SJSA1 (cell line): ENCODE data around the gene ANKRD10. TPM values are rescaled to one million over a fixed set of nuclear protein-coding genes. Genes with fewer than 3 reads are reported as not detected.
"Not testable (repeated sequence)": the region's sequence is repeated elsewhere in the genome, so short reads cannot be mapped to it uniquely, and the experiment has no call there.

Source experiments
- DNase-seq, 2 experiments: peaks; one replicate each; pipeline ENCODE4 v3.0.0-alpha.2; 2015 to 2020; ENCODE audit warnings: low spot score in 2 of 2, low read depth in 1 of 2
- H3K27ac ChIP-seq: fragments of 250-450 bp; sonication (Bioruptor Pico); 2 replicates; pipeline ENCODE4 v1.5.1; 2020; ENCODE audit warnings: mild to moderate bottlenecking, moderate library complexity
- H3K27me3 ChIP-seq: fragments of 250-450 bp; sonication (Bioruptor Pico); replicated peaks from 2 replicates; pipeline ENCODE4 v1.5.1; 2020; ENCODE audit warnings: mild to moderate bottlenecking, moderate library complexity
- H3K36me3 ChIP-seq: fragments of 250-450 bp; sonication (Bioruptor Pico); 2 replicates; pipeline ENCODE4 v1.5.1; 2020; ENCODE audit warnings: mild to moderate bottlenecking
- H3K4me1 ChIP-seq: fragments of 250-450 bp; sonication (Bioruptor Pico); replicated peaks from 2 replicates; pipeline ENCODE4 v1.6.1; 2021; ENCODE audit warnings: mild to moderate bottlenecking
- H3K4me3 ChIP-seq: fragments of 250-450 bp; sonication (Bioruptor Pico); 2 replicates; pipeline ENCODE4 v1.5.1; 2020; ENCODE audit warnings: mild to moderate bottlenecking
- H3K9me3 ChIP-seq: fragments of 250-450 bp; sonication (Bioruptor Pico); replicated peaks from 2 replicates; pipeline ENCODE4 v1.5.1; 2020; ENCODE audit warnings: mild to moderate bottlenecking
- total RNA-seq: library from RNA; depleted of rRNA; stranded (reverse); fragments of >200 nt; shearing (Covaris generic); gene quantifications from 2 replicates; pipeline ENCODE4 v1.2.3, GENCODE V29; 2014

The ANKRD10 gene
- total RNA-seq, 1 experiment from 2014 or later: 225 TPM

- H3K4me3 ChIP-seq: no peak overlapping the region
- peak; percentile 42 to 46 for DNase-seq
- no peak overlapping the region for H3K27ac ChIP-seq
- H3K36me3 ChIP-seq: no peaks in the 10 kb centered on the region
- H3K27me3 ChIP-seq: peaks cover 68% of the 10 kb centered on the region
- H3K4me1 ChIP-seq: 0 out of 2 replicates have a peak, but pooled peaks cover 7% of the 10 kb centered on the region
- peaks cover 6% of the 10 kb centered on the region; the same call in 1 of the 2 replicates for H3K9me3 ChIP-seq
Observed at GRCh38 chr13:110841846-110842245, 73.0 kb downstream of the ANKRD10 start.

- Histone ChIP-seq H3K27ac (no peak overlapping the region), H3K4me1 (0 out of 2 replicates have a peak, but pooled peaks cover 7% of the 10 kb centered on the region), H3K36me3 (no peaks in the 10 kb centered on the region), H3K4me3 (no peak overlapping the region), H3K27me3 (peaks cover 68% of the 10 kb centered on the region), H3K9me3 (peaks cover 6% of the 10 kb centered on the region; the same call in 1 of the 2 replicates)
- peak in 1 of 2 experiments; percentile 52 for DNase-seq
Observed at GRCh38 chr13:110841406-110841805, 73.5 kb downstream of the ANKRD10 start.

- peaks cover 6% of the 10 kb centered on the region; the same call in 1 of the 2 replicates for H3K9me3 ChIP-seq
- DNase-seq: peak in 1 of 2 experiments; percentile 41
- peaks cover 71% of the 10 kb centered on the region for H3K27me3 ChIP-seq
- H3K27ac ChIP-seq: no peak overlapping the region
- 0 out of 2 replicates have a peak, but pooled peaks cover 7% of the 10 kb centered on the region for H3K4me1 ChIP-seq
- no peaks in the 10 kb centered on the region for H3K36me3 ChIP-seq
- H3K4me3 ChIP-seq: no peak overlapping the region
Observed at GRCh38 chr13:110838867-110839538, 75.9 kb downstream of the ANKRD10 start.

- Histone ChIP-seq H3K4me3 (no peak overlapping the region), H3K27ac (no peak overlapping the region), H3K36me3 (no peaks in the 10 kb centered on the region), H3K27me3 (peaks cover 72% of the 10 kb centered on the region), H3K9me3 (peaks cover 6% of the 10 kb centered on the region; the same call in 1 of the 2 replicates), H3K4me1 (0 out of 2 replicates have a peak, but pooled peaks cover 7% of the 10 kb centered on the region)
- DNase-seq: peak in 1 of 2 experiments; percentile 36
Observed at GRCh38 chr13:110838116-110838515, 76.8 kb downstream of the ANKRD10 start.

GRCh38 chr13:110837397-110838061, 77.3 kb downstream of the ANKRD10 start:
- not testable (repeated sequence) for H3K27ac ChIP-seq, H3K9me3 ChIP-seq, H3K36me3 ChIP-seq, H3K4me1 ChIP-seq, H3K4me3 ChIP-seq
- peaks cover 74% of the 10 kb centered on the region for H3K27me3 ChIP-seq
- peak in 1 of 2 experiments; percentile 45 for DNase-seq

- Histone ChIP-seq H3K4me3 (no peak overlapping the region), H3K27me3 (peaks cover 73% of the 10 kb centered on the region), H3K36me3 (no peaks in the 10 kb centered on the region), H3K9me3 (peaks cover 5% of the 10 kb centered on the region; the same call in 1 of the 2 replicates), H3K27ac (no peak overlapping the region), H3K4me1 (no peaks in the 10 kb centered on the region)
- peak in 1 of 2 experiments; percentile 46 for DNase-seq
Observed at GRCh38 chr13:110836605-110836903, 78.3 kb downstream of the ANKRD10 start.

- H3K4me1 ChIP-seq: no peaks in the 10 kb centered on the region
- peaks cover 72% of the 10 kb centered on the region for H3K27me3 ChIP-seq
- H3K4me3 ChIP-seq: no peak overlapping the region
- H3K27ac ChIP-seq: no peak overlapping the region
- DNase-seq: peak in 1 of 2 experiments; percentile 36
- H3K36me3 ChIP-seq: no peaks in the 10 kb centered on the region
- 0 out of 2 replicates have a peak, but pooled peaks cover 2% of the 10 kb centered on the region for H3K9me3 ChIP-seq
Observed at GRCh38 chr13:110835721-110836604, 78.9 kb downstream of the ANKRD10 start.

- Histone ChIP-seq H3K4me1 (no peaks in the 10 kb centered on the region), H3K27ac (no peak overlapping the region)
- peak in 1 of 2 experiments; percentile 48 for DNase-seq
Observed at GRCh38 chr13:110834572-110834971, 80.3 kb downstream of the ANKRD10 start.

GRCh38 chr13:110832531-110832930, 82.3 kb downstream of the ANKRD10 start:
- peak in 1 of 2 experiments; percentile 59 for DNase-seq
- peaks cover 53% of the 10 kb centered on the region for H3K27me3 ChIP-seq
- no peaks in the 10 kb centered on the region for H3K36me3 ChIP-seq
- H3K9me3 ChIP-seq: peaks cover 2% of the 10 kb centered on the region; the same call in 1 of the 2 replicates
- no peaks in the 10 kb centered on the region for H3K4me1 ChIP-seq
- H3K27ac ChIP-seq: no peak overlapping the region
- no peak overlapping the region for H3K4me3 ChIP-seq

More at GRCh38 chr13:110834572-110834971, 80.3 kb downstream of the ANKRD10 start:
- Histone ChIP-seq H3K36me3 (no peaks in the 10 kb centered on the region), H3K9me3 (0 out of 2 replicates have a peak, but pooled peaks cover 2% of the 10 kb centered on the region), H3K27me3 (peaks cover 61% of the 10 kb centered on the region), H3K4me3 (no peak overlapping the region)

- Histone ChIP-seq H3K4me3 (no peak overlapping the region), H3K27me3 (peaks cover 53% of the 10 kb centered on the region), H3K27ac (no peak overlapping the region), H3K9me3 (peaks cover 2% of the 10 kb centered on the region; the same call in 1 of the 2 replicates), H3K4me1 (no peaks in the 10 kb centered on the region), H3K36me3 (no peaks in the 10 kb centered on the region)
- DNase-seq: peak in 1 of 2 experiments; percentile 56
Observed at GRCh38 chr13:110832205-110832479, 82.7 kb downstream of the ANKRD10 start.

GRCh38 chr13:110831437-110832204, 83.2 kb downstream of the ANKRD10 start:
- no peaks in the 10 kb centered on the region for H3K36me3 ChIP-seq
- peaks cover 47% of the 10 kb centered on the region for H3K27me3 ChIP-seq
- H3K9me3 ChIP-seq: peaks cover 4% of the 10 kb centered on the region
- H3K4me1 ChIP-seq: no peaks in the 10 kb centered on the region
- no peak overlapping the region for H3K4me3 ChIP-seq
- H3K27ac ChIP-seq: no peak overlapping the region
- peak in 1 of 2 experiments; percentile 65 for DNase-seq

GRCh38 chr13:110830800-110831371, 84.0 kb downstream of the ANKRD10 start:
- H3K4me3 ChIP-seq: no peak overlapping the region
- no peak for DNase-seq
- peaks cover 41% of the 10 kb centered on the region for H3K27me3 ChIP-seq
- H3K27ac ChIP-seq: no peak overlapping the region
- peaks cover 10% of the 10 kb centered on the region for H3K9me3 ChIP-seq
- H3K4me1 ChIP-seq: no peaks in the 10 kb centered on the region
- no peaks in the 10 kb centered on the region for H3K36me3 ChIP-seq

- H3K27ac ChIP-seq: no peak overlapping the region
- H3K9me3 ChIP-seq: peaks cover 10% of the 10 kb centered on the region
- no peaks in the 10 kb centered on the region for H3K4me1 ChIP-seq
- peaks cover 36% of the 10 kb centered on the region for H3K27me3 ChIP-seq
- peak in 1 of 2 experiments; percentile 60 for DNase-seq
- no peak overlapping the region for H3K4me3 ChIP-seq
- H3K36me3 ChIP-seq: no peaks in the 10 kb centered on the region
Observed at GRCh38 chr13:110830331-110830730, 84.5 kb downstream of the ANKRD10 start.
